Lung microvascular endothelial cell (primary cell): ENCODE results near the gene MCRIP2. TPM values are rescaled to one million over a fixed set of nuclear protein-coding genes. Genes with fewer than 3 reads are reported as not detected.

Source experiments
- DNase-seq, 2 donors: peaks; one replicate each; pipeline versions ENCODE4 v3.0.0 to v3.0.0-alpha.2; 2010; ENCODE audit warnings: low read depth in 2 of 2
- total RNA-seq: library from RNA; depleted of rRNA; stranded (reverse); fragments of >200 nt; gene quantifications from 2 replicates; pipeline ENCODE4 v1.2.1, GENCODE V29; 2014

The MCRIP2 gene
- total RNA-seq, 1 donor from 2014 or later, result 11.9 TPM

DNA sequence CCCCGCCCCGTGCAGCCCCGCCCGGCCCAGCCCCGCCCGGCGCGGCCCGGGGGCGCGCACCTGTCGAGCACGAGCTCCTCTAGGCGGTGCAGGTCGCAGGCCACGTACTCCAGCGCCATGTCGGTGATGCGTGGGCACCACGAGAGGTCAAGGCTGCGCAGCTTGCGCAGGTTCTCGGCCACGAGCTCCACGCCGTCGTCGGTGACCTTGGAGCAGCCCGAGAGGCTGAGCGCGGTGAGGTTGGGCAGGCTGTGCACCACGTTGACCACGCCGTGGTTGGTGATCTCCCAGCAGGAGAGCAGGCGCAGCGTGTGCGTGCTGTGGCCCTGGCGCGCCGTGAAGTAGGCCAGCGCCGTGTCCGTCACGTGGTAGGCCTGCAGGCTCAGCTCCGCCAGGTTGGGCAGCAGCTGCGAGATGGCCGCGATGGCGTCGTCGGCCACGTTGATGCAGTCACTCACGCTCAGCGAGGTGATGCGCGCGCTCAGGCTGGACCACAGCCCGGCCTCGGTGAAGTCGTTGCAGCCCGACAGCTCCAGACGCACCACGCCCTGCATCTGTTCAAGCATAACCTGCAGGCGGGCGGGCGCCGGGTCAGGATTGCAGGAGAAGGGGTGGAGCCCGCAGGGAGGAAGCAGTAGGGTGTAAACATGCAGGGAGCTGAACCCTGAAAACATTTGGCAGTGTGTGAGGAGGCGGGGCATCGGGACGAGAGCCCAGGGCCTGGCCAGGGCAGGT, 53.9 kb downstream of the MCRIP2 start:
- peak in 1 of 2 donors; percentile 20 for DNase-seq

Other genes with a start within 250 kb of the MCRIP2 start
- gene NME4, start 244.6 kb upstream of the MCRIP2 start, total RNA-seq, result 30.4 and 55.6 TPM in 2 replicates
- 9.3 and 12.6 TPM in 2 replicates for gene DECR2, start 239.9 kb upstream of the MCRIP2 start, total RNA-seq
- gene RAB11FIP3, start 216.2 kb upstream of the MCRIP2 start, total RNA-seq, result 21.1 and 36.3 TPM in 2 replicates
- 15.5 and 20.2 TPM in 2 replicates for gene CAPN15, start 114.1 kb upstream of the MCRIP2 start, total RNA-seq
- not detected in 2 replicates for gene PRR35, start 81.4 kb upstream of the MCRIP2 start, total RNA-seq
- gene NHLRC4, start 74.8 kb upstream of the MCRIP2 start, total RNA-seq, result 2.0 and 2.4 TPM in 2 replicates
- gene PIGQ, start 71.9 kb upstream of the MCRIP2 start, total RNA-seq, result 14.2 and 20.2 TPM in 2 replicates
- gene RAB40C, start 51.8 kb upstream of the MCRIP2 start, total RNA-seq, result 6.8 and 10.9 TPM in 2 replicates
- gene WFIKKN1, start 10.8 kb upstream of the MCRIP2 start, total RNA-seq, result under 0.01 and 0.20 TPM in 2 replicates
- gene METTL26, start 5.5 kb upstream of the MCRIP2 start, total RNA-seq, result 64.5 and 74.0 TPM in 2 replicates
- 4.2 and 6.1 TPM in 2 replicates for gene WDR90, start 7.5 kb downstream of the MCRIP2 start, total RNA-seq
- 20.0 and 25.4 TPM in 2 replicates for gene RHOT2, start 26.3 kb downstream of the MCRIP2 start, total RNA-seq
- under 0.01 and 0.22 TPM in 2 replicates for gene RHBDL1, start 33.8 kb downstream of the MCRIP2 start, total RNA-seq
- gene STUB1, start 38.6 kb downstream of the MCRIP2 start, total RNA-seq, result 90.7 and 113 TPM in 2 replicates
- 20.2 and 22.4 TPM in 2 replicates for gene JMJD8, start 42.5 kb downstream of the MCRIP2 start, total RNA-seq
- gene WDR24, start 48.6 kb downstream of the MCRIP2 start, total RNA-seq, result 1.7 and 3.2 TPM in 2 replicates
- gene FBXL16, start 64.0 kb downstream of the MCRIP2 start, total RNA-seq, result under 0.01 TPM in 2 replicates
- gene METRN, start 73.3 kb downstream of the MCRIP2 start, total RNA-seq, result 13.1 and 28.8 TPM in 2 replicates
- gene ANTKMT, start 79.3 kb downstream of the MCRIP2 start, total RNA-seq, result 20.0 and 31.2 TPM in 2 replicates
- 0.40 and 0.44 TPM in 2 replicates for gene CCDC78, start 84.6 kb downstream of the MCRIP2 start, total RNA-seq
- gene HAGHL, start 85.3 kb downstream of the MCRIP2 start, total RNA-seq, result 4.4 and 5.4 TPM in 2 replicates
- 23.8 and 33.5 TPM in 2 replicates for gene CIAO3, start 99.2 kb downstream of the MCRIP2 start, total RNA-seq
- gene MSLN, start 118.9 kb downstream of the MCRIP2 start, total RNA-seq, result 0.20 TPM in 1 of 2 replicates, not detected in the other
- 16.3 and 19.0 TPM in 2 replicates for gene RPUSD1, start 146.6 kb downstream of the MCRIP2 start, total RNA-seq
- 4.8 and 6.8 TPM in 2 replicates for gene CHTF18, start 146.8 kb downstream of the MCRIP2 start, total RNA-seq
- not detected in 2 replicates for gene GNG13, start 158.9 kb downstream of the MCRIP2 start, total RNA-seq